GM19099 (cell line): ENCODE measurements around the gene CDH23.

Source experiments
- POLR2A ChIP-seq: IDR thresholded peaks from 3 replicates; pipeline ENCODE4 v1.6.1; 2011; ENCODE audit warnings: low read depth; ENCODE audit not compliant: insufficient read length; ENCODE audit errors: extremely low read depth

The CDH23 gene

DNA sequence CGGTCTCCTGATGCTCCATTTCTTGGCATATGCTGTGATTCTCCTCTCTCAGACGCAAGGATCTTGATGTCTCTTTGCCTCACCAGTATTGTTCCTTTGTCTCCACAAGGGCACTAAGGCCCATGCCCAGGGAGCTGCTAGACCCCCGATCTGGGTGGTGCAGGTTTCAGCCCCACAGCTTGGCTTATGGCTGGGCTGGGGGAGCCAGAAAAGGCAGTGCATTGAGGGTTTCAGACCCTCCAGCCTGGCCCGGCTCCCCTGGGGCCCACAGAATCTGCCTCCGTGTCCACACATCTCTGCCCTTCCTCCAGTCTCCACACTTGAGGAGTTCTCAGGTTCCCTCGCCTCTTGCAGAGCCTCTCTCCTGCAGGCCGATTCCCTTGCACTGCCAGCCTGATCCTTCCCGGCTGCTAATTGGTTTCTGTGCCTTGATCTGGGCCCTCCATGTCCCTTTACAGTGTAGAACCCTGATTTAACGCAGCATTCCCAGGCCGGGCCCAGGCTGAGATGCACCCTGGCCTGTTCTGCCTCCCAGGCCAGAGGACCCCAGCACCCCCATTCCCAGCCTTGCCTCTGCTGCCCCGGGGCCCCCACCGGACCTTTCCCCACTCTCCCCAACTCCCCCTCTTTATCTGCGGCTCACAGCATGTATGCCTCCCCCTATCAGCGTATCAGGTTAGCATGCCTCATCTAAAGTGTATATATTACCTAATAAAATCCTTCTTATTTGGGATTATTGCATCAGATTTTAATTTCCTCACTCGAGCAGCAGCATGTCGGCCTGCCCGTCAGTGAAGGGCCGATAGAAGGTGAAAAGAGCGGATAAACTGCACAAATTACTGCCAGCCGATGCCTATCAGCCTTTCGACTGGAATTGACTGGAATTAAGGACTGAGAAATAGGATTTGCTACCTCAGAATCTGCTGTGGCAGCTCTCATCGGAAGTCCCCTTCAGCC lies 177.1 kb downstream of the CDH23 start:
- no peak for TF ChIP-seq POLR2A

DNA sequence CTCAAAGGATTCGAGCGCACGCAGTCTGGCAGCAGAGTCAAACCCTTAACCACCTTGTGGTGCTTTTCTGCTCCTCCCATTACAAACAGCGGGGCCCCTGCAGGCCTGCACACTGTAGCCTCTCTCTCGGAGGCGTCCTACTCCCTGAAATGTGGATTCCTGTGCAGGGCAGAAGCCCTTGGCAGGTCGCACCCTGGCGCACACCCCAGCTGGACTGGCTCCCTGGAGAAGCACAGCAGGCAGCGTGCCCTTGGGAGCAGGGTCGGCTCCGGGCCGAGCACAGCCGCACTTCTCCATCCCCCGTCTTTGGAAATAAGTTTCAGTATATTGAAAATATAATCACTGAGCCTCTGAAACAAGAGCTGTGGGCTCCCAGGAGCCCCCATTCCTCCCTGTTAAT lies 178.7 kb downstream of the CDH23 start:
- TF ChIP-seq POLR2A, result no peak

DNA sequence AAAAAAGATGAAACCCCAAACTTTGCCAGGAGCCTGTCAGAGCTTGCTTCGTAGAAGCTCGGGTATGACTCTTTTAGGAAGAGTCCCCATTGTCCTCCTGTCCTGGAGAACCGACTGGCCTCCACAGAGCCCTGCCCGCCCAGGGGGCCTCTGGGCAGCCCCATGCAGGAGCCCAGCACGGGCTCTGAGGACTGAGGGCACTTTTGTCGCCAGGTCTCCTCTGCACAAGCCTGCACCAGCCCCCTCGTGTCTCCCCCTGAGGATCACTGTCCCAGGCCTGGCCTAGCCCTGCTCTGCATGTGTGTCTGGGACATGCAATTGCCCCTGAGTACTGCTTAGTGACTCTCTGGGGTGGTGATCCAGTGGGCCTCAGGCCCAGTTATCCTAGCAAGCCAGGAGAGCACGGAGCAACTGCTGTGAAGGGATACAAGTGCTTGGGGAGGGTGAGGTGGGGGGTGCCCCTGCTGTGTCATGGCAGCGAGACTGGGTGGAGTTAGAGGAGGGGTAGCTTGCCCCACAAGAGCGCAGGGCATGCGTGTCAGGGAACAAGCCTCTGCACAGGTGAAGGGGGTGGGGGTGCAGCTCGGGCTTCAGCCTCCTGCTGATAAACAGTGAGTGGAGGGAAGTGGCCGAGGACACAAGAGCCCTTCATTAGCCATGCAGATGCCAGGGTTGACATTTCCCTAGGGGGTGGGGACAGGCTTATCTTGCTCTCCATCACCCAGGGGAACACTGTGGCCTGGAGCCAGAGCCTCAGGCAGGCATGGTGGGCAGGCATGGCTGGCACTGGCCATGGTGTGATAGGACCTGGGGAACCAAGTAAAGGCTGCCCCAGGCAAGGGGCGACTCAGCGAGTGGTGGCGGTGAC lies 179.4 kb downstream of the CDH23 start:
- no peak for TF ChIP-seq POLR2A

DNA sequence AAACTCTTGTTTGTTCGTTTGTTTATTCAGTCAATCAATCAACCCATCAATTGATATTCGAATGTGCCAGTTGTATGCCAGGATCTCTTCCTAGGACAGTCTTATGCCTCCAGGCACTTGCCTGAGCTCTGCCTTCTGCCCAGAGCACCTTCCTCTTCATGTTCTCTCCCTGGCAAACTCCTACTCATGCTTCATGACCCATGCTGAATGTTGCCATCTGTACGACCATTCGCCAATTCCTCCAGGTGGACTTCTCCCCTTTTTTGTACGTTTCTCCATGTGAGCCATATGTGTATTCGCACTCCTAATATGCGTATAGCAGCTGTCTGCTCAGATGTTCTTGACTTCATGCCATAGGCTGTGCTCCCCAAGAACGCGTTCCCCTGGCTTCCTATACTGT lies 180.1 kb downstream of the CDH23 start:
- no peak for TF ChIP-seq POLR2A

DNA sequence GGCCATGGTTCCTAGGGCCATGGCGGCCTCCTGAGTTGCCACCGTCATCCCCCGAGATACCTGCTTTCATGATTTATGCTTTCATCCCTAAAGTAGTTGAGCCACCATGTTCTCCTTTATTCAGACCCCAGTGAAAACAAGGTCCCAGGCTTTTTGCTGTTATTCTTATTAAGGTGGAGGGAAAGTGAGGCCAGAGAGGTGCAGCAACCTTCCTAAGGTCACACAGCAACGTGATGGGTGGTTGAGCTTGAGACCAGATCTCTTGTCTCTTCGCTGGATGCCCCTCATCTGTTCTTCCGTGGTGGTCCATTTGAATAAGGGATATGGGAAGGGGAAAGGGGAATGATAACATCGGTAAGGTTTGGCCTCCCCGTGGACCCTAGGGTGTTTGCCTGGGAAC lies 180.6 kb downstream of the CDH23 start:
- TF ChIP-seq POLR2A, result no peak

DNA sequence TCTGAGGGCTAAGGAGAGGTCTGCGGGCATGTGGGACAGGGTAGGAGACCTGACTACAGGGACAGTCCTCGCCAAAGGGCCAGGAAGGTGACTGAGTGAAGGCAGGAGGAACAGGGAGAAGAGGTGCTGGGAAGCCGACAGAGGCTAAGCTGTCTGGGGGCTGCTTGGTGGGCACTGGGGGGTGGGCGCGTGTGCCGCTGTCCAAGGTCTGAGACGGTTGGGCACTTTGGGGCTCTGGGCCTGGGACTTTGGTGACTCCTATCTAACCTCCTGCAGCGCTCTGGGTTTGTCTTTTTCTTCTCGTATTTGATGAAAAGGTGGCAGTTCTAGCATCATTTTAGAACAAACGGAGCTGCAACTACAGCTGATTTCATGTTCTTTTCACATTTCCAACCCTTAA lies 181.3 kb downstream of the CDH23 start:
- no peak for TF ChIP-seq POLR2A

DNA sequence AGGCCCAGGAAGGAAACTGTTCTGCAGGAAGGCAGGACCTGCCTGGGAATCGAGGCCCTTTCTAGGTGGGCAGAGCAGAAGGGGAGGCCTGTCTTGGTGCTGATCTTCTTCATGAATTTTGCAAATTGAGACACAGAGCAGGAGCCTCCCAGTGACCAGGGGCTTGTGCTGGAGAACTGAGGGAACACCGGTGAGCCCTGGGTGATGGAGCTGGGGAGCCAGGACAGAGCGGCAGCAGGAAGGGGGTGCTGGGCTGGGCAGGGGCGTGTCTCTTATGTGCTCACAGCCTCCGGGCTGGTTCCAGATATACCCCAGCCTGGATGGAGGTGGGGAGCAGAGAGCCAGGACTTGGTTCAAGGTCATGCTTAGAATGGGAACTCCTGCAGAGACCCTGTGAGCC lies 182.9 kb downstream of the CDH23 start:
- TF ChIP-seq POLR2A, result no peak

DNA sequence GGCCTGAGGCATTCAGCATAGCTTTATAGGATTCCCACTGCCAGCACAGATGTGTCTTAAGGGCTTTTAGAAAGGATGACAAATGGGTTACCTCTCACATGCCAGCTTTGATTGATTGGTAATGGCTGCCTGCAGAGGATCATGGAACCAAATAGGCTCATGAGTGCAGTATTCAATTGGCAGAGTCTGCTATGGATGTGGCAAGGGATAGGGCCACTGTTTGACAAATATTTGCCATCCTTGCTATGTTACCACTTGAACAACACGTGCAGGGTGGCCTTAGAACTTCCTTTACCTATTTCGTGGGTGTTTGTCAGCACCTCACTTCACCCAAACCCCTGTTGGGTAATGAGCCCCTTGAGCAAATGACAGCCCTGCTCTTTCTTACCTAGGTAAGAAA lies 183.7 kb downstream of the CDH23 start:
- TF ChIP-seq POLR2A, result no peak

DNA sequence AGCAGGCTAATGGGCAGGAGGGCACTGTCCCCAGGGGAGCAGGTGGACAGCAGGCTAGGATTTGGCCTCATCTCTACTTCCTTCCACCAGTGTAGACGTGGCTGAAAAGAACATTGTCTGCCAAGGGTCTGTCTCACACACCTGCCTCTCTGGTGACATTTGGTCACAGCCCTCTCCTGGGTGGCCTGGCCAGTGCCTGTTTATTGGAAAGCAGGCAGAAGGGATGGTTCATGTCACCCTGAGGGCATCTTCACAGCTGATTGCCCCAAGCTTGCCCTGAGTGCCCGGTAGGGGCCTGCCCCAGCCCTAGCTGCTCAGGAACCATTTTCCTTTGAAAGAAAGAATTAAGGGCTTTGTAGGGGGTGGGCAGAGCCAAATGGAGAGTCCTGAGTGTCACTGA lies 184.2 kb downstream of the CDH23 start:
- no peak for TF ChIP-seq POLR2A

DNA sequence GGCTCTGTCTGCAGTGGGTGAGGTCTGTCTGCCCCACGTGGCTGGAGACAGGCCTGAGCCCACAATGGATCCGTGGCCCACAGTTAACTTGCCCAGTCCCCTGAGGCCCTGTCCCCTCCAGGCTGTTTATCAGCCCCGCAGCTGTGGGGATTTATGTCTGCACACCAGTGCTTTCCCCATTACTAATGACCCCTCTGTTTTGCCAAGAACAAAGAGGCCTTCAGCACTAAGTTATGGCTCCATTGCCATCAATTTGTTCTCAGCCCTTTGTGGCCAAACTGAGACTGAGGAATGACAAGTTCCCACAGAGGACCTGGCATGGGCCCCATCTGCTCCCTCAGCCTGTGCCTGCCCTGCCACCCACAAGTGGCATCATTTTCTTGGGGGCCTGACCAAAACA lies 184.7 kb downstream of the CDH23 start:
- no peak for TF ChIP-seq POLR2A

DNA sequence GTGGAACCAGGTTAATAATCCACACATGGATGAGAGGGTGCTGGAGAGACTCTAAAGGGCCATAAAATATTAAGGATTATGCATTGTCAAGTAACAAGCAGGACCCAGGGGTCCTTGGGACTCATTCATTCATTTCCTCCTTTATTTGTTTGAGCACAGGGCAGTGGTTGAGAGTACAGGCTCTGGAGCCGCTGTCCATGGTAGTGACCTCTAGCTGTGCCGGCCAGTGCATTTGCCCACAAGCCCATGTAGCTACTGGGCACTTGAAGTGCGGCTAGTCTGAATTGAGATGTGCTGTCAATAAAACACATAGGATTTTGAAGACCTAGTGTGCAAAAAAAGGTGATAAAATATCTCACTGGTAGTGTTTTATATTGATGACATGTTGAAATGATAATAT lies 185.3 kb downstream of the CDH23 start:
- no peak for TF ChIP-seq POLR2A

DNA sequence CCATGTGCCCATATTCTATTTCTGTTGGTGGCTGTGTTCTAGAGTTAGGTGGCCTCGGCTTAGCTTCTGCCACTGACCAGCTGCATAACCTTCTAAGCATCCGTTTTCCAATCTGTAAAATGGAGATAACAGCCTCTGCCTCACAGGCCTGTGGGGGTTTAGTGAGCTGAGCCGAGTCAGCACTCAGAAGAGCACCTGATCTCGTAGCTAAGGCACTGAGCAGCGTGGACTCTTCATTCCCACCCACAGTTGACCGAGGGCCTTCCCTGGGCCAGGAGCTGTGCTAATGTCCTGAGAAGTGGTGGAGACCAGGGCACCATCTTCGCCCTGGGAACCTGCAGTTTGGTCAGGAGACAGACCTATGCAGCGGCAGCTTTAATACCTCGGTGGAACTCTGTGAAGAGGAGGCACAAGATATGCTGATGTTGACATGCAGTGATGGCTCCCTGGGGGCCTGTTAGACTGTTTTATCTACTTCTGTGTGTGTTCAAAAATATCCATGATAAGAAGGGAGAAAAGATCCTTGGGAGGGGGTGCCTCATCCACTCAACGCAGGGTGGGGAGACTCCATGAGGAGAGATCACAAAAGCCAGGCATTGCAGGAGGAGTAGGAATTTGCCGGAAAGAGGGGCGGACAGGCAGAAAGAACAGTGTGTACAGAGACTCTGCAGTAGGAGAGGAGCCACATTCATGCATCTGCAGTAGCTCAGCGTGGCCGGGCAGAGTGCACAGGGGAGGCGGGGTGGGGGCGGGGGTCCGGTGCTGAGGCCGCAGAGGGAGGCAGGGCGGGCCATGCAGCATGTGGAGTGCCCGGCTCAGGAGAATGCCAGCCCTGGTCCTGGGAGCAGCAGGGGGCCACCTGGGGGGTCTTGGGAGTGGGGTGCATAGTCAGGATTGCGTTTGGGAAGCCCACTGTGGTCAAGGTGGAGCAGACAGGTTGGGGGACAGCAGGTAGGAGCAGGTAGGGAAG lies 186.1 kb downstream of the CDH23 start:
- no peak for TF ChIP-seq POLR2A

DNA sequence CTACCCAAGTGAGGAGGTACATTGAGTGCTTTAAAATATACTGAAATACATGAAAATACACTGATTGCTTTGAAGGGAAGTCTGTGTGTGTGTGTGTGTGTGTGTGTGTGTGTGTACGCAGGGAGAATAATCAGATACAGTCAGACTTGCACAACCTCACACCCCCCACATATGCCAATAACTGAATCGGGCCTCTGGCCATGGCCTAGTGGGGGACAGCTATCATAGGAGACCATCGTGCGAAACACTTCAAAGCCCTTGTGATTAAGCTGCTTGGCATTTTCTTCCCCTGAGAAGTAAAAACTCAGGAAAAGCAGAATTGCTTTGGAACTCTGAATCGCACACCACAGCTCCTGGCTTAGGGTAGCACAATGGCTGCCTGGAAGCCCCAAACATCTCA lies 187.7 kb downstream of the CDH23 start:
- TF ChIP-seq POLR2A, result no peak

DNA sequence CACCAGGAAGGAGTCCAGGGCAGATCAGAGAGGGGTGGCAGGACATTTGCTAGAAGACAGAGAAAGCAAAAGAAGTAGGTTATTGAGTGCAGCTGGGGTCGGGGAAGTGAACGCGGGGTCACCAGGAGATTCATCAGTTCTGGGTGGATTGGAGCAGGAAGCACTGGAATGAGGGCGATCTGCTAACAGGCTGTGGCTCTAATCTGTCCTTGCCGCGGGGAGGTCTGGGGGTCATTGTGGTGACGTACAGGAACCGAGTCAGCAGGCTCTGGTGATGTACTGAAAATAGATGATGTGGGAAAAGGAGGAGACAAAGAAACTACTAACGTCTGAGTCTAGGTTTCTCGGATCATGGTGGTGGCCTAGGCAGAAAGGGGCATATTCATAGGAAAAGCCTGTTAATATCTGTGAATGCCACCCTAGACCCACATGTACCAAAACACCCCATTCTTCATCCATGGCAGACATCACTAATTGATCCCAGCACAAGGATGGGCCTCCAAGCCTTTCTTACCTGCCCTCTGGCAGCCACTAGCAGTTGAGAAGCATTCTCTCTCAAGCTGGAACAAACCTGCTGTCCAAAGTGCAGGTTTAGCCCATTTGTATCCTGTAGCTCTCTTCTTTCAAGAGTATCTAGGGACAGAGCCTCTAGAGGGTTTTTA lies 188.3 kb downstream of the CDH23 start:
- TF ChIP-seq POLR2A, result no peak

DNA sequence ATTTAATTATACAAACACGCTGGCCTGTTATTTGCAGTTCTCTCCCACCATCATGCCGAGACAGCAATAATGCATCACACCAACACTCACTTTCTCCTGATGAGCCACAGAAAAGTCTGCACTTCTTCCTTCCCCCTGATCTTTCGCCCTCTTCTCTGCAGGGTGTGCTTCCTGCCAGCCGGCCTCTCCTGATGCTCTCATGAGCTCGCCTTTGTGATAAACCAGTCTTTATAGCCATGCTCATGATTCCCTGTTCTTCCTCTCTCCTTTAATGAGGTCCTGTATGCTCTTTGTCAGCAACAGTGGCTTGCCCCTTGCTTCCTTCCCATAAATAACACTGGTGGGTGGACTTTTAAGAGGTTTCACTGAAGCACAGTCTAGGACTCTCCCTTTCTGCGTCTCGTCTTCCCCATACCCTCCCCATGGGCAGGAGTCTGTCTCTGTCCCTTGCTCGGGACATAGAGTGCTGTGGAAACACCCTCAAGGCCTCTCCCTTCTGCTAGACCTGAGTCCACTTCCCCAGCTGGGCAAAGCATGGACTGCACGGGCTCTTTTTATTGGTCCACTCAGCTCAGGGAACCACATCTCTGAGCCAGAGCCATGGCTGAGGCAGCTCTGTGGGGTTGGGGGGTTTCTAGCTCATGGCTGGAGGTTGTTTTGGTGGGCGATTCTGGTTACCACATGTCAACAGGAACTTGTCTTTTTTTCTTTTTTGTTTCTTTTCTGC lies 189.0 kb downstream of the CDH23 start:
- TF ChIP-seq POLR2A, result no peak
